Ovary (tissue), 9 donors: ENCODE data around the gene ANGPT4. TPM values are rescaled to one million over a fixed set of nuclear protein-coding genes. Genes with fewer than 3 reads are reported as not detected.

Experiments used
- DNase-seq, 5 donors: peaks; one replicate each; pipeline ENCODE4 v3.0.0-alpha.2; 2019 to 2020
- H3K27ac ChIP-seq, 2 donors: fragments of 200-600 bp; one replicate each; pipeline versions ENCODE4 v1.5.1 to v1.8.0; 2019 to 2022
- H3K27me3 ChIP-seq: fragments of 200-600 bp; one replicate; pipeline ENCODE4 v1.8.0; 2022
- H3K36me3 ChIP-seq: fragments of 200-600 bp; sonication (generic); one replicate; pipeline ENCODE4 v1.5.1; 2019
- H3K4me1 ChIP-seq: one replicate; pipeline ENCODE4 v1.8.1; 2013; ENCODE audit warnings: mild to moderate bottlenecking, moderate library complexity; ENCODE audit not compliant: insufficient read depth
- H3K4me3 ChIP-seq: fragments of 200-600 bp; sonication (generic); one replicate; pipeline ENCODE4 v1.5.1; 2017
- H3K9me3 ChIP-seq, 2 donors: fragments of 200-600 bp in 1 of 2; sonication (generic) in 1 of 2; one replicate each; pipeline versions ENCODE4 v1.5.1 to v1.8.1; 2013 to 2019; ENCODE audit warnings: mild to moderate bottlenecking in 1 of 2, moderate library complexity in 1 of 2
- EP300 ChIP-seq: sonication (generic); formaldehyde crosslinking; IDR thresholded peaks from one replicate; pipeline ENCODE4 v1.6.1; 2017; ENCODE audit warnings: antibody characterized with exemption
- POLR2A ChIP-seq: fragments of 450-650 bp; IDR thresholded peaks from one replicate; pipeline ENCODE4 v1.6.1; 2017; ENCODE audit warnings: antibody characterized with exemption, mild to moderate bottlenecking, moderate library complexity
- WGBS, 3 donors: extraction: QIAGEN DNeasy Blood & Tissue Kit in 1 of 3; methylation state at CpG; one replicate each; pipeline versions ENCODE4 v1.1.5 to v1.1.7; 2013 to 2017; 5-methylcytosine and 5-hydroxymethylcytosine counted together
- intact Hi-C, 4 donors: fragments of 100-400 bp; cut with DNase I; formaldehyde crosslinking; loops; one replicate each; pipeline versions ENCODE4 v1.11.0 to v1.15.1; 2022 to 2023
- polyA plus RNA-seq, 2 donors: library from polyadenylated mRNA; stranded (reverse); fragments of 200-250 nt in 1 of 2; fragments of 350-450 nt in 1 of 2; fragmentation: Illumina TruSeq in 1 of 2; extraction: RNeasy Lipid Tissue Mini Kit (QIAGEN cat#74804) in 1 of 2; gene quantifications; one replicate each; pipeline ENCODE4 v1.2.3, GENCODE V29; 2013 to 2014
- total RNA-seq, 7 donors: library from RNA; depleted of rRNA in 2 of 7; stranded (reverse); fragments of >200 nt in 2 of 7; fragmentation: NEBNext Ultra II Directional in 3 of 7; extraction: Animal tissue kit (Norgen Biotek cat#: 25700) in 3 of 7; gene quantifications; one replicate each; pipeline versions ENCODE4 v1.1.0 to v1.2.4, GENCODE V29; 2016 to 2023
- TF ChIP-seq, protein P1 (sequence below), 3 donors: fragments of 450-650 bp in 2 of 3; fragments of 200-600 bp in 1 of 3; IDR thresholded peaks; one replicate each; pipeline versions ENCODE4 v1.5.1 to v1.8.0; 2016 to 2022; ENCODE audit warnings: antibody characterized with exemption in 3 of 3, mild to moderate bottlenecking in 1 of 3
- donor health status: DM: no; HTN: no; CAD: no; lungs with moderate emphysema.
- donor health status: DM: no; HTN: no; CAD: no.
- donor health status: Bipolar disorder and iron deficiency.
- donor health status: DM: yes; HTN: yes; CAD: no.
- donor health status: DM: no; HTN: no; CAD: no.
- donor health status: DM: yes; HTN: yes; CAD: no.

The ANGPT4 gene
- total and polyA plus RNA-seq, 9 donors: 0.58 to 10.7 (median 2.0) TPM

DNA sequence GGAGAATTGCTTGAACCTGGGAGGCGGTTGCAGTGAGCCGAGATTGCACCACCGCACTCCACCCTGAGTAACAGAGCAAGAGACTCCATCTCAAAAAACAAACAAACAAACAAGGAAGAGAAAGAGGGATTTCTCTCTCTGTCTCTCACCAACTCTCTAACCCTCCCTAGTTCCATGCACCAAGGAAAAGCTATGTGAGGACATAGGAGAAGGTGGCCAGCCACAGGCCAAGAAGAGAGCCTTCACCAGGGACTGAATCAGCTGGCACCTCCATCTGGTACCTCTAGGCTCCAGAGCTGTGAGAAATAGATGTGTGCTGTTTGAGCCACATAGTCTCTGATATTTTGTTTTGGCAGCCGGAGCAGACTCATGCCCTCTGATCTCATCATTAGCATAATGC is 91.6 kb downstream of the ANGPT4 start:
- no peak overlapping the region for H3K27ac ChIP-seq
- intact Hi-C loops: no loop called here
- TF ChIP-seq, protein P1, sequence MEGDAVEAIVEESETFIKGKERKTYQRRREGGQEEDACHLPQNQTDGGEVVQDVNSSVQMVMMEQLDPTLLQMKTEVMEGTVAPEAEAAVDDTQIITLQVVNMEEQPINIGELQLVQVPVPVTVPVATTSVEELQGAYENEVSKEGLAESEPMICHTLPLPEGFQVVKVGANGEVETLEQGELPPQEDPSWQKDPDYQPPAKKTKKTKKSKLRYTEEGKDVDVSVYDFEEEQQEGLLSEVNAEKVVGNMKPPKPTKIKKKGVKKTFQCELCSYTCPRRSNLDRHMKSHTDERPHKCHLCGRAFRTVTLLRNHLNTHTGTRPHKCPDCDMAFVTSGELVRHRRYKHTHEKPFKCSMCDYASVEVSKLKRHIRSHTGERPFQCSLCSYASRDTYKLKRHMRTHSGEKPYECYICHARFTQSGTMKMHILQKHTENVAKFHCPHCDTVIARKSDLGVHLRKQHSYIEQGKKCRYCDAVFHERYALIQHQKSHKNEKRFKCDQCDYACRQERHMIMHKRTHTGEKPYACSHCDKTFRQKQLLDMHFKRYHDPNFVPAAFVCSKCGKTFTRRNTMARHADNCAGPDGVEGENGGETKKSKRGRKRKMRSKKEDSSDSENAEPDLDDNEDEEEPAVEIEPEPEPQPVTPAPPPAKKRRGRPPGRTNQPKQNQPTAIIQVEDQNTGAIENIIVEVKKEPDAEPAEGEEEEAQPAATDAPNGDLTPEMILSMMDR (IDR thresholded peaks at IDR 0.05): no peak
- no peak for TF ChIP-seq EP300
- TF ChIP-seq POLR2A: no peak
- no peaks in the 10 kb centered on the region for H3K4me1 ChIP-seq
- DNase-seq: no peak
- no peaks in the 10 kb centered on the region for H3K36me3 ChIP-seq
- H3K4me3 ChIP-seq: no peak overlapping the region
- H3K9me3 ChIP-seq: no peaks in the 10 kb centered on the region
- no peaks in the 10 kb centered on the region for H3K27me3 ChIP-seq
- WGBS, 3 donors: 89 to 95% (median 92%) methylated on average over 4 of the region's 4 CpGs

- Histone ChIP-seq H3K27me3 (no peaks in the 10 kb centered on the region), H3K36me3 (no peaks in the 10 kb centered on the region), H3K4me1 (no peaks in the 10 kb centered on the region), H3K9me3 (no peaks in the 10 kb centered on the region), H3K4me3 (no peak overlapping the region), H3K27ac (no peak overlapping the region)
- no peak for DNase-seq
- TF ChIP-seq POLR2A (no peak), EP300 (no peak)
- TF ChIP-seq, protein P1 (IDR thresholded peaks at IDR 0.05): no peak
- intact Hi-C loops: no loop called here
- WGBS, 3 donors: 82 to 92% (median 85%) methylated on average over 4 of the region's 4 CpGs
Observed at GRCh38 chr20:823574-823902, 92.6 kb downstream of the ANGPT4 start.

DNA sequence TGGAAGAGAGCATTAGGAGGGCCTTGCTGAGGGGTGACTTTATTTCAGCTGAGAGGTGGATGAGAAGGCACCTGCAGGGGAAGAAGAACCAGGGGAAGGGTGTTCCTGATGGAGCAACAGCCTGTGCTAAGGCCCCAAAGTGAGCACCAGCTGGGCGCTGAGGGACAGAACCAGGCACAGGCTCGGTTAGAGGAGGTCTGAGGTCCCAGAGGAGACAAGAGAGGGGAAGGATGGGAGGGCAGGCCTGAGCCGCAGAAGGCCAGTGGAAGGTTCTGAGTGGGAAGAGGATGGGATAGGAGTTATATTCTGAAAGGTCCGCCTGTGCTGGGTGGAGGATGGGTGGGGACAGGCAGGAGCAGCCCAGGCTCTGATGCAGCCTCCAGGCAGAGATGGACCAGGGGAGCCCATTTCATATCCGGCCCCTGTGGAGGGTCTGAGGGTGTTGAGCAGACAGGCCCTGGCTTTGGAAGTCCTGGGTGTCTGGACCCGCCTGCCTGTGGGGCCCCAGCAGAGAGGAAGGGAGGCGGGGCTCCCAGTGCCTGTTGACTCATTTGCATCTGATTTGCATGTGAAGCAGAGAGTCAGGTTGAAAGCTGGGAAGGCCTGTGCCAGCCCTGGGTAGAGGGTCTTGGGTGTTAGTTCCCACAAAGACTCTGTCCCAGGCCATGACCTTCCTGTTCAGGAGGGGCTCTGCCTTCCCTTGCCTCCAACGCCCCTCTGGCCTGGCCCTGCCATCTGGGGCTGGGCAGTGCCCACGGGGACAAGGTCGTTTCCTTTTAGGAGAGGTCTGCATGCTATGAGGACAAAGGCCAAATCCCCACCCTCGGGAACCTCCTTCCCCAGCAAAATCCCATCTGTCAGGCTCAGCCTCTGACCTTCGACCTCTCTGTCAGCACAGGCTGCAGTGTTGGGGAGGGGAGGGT is 93.2 kb downstream of the ANGPT4 start:
- TF ChIP-seq, protein P1 (IDR thresholded peaks at IDR 0.05): no peak
- TF ChIP-seq EP300: no peak
- no peak for TF ChIP-seq POLR2A
- Histone ChIP-seq H3K27me3 (no peaks in the 10 kb centered on the region), H3K4me3 (no peak overlapping the region), H3K9me3 (no peaks in the 10 kb centered on the region), H3K27ac (no peak overlapping the region), H3K36me3 (no peaks in the 10 kb centered on the region), H3K4me1 (no peaks in the 10 kb centered on the region)
- intact Hi-C loops: no loop called here
- DNase-seq: no peak
- WGBS, 3 donors: 76 to 82% (median 77%) methylated on average over 12 of the region's 12 CpGs

- H3K4me1 ChIP-seq: no peaks in the 10 kb centered on the region
- intact Hi-C loops: no loop called here
- no peak for DNase-seq
- H3K27me3 ChIP-seq: no peaks in the 10 kb centered on the region
- TF ChIP-seq, protein P1 (IDR thresholded peaks at IDR 0.05): no peak
- TF ChIP-seq POLR2A: no peak
- WGBS, 3 donors: 82 to 89% (median 85%) methylated on average over 3 of the region's 3 CpGs
- no peak overlapping the region for H3K4me3 ChIP-seq
- no peak overlapping the region for H3K27ac ChIP-seq
- H3K36me3 ChIP-seq: no peaks in the 10 kb centered on the region
- no peaks in the 10 kb centered on the region for H3K9me3 ChIP-seq
Observed at GRCh38 chr20:821731-822065, 94.4 kb downstream of the ANGPT4 start.
